ENCODE results near the gene FNDC3B. TPM values are rescaled to one million over a fixed set of nuclear protein-coding genes. Genes with fewer than 3 reads are reported as not detected.

FNDC3B gene
- total RNA-seq, 1 experiment from 2014 or later, result 48.6 TPM

- Histone ChIP-seq H3K79me2 (ENCODE audit: low read length) (peaks cover 50% of the 10 kb centered on the region), H4K20me1 (ENCODE audit: low read length) (peaks cover 7% of the 10 kb centered on the region; the same call in 1 of the 2 replicates), H3K9ac (ENCODE audit: low read length) (no peak overlapping the region), H3K4me1 (ENCODE audit: insufficient read depth, low read length) (no peaks in the 10 kb centered on the region), H3K36me3 (ENCODE audit: low read depth, low read length) (peaks cover 20% of the 10 kb centered on the region), H3K4me3 (ENCODE audit: low read length) (no peak overlapping the region), H3K9me2 (replicated peaks; ENCODE audit: low read length) (no peaks in the 10 kb centered on the region), H3K27ac (ENCODE audit: low read length) (no peak overlapping the region), H3K4me2 (ENCODE audit: low read length) (no peak overlapping the region), H2AFZ (ENCODE audit: low read length) (no peak overlapping the region), H3K27me3 (ENCODE audit: low read length) (no peaks in the 10 kb centered on the region), H3K9me3 (ENCODE audit: low read length) (no peaks in the 10 kb centered on the region), H3F3A (ENCODE audit: low read length, unreplicated experiment) (no peaks in the 10 kb centered on the region)
- POLR2A ChIA-PET (ENCODE audit: unreplicated experiment), result no interaction called here
- CTCF ChIA-PET, result no interaction called here
- BruUV-seq (replicated peaks), result no TSS peak
- TF ChIP-seq EZH2 (IDR thresholded peaks at IDR 0.05; ENCODE audit: low read length, unreplicated experiment) (no peak), EZH2phosphoT487 (IDR thresholded peaks at IDR 0.05; ENCODE audit: borderline replicate concordance, low read length) (no peak)
- TF ChIP-seq, protein P1, sequence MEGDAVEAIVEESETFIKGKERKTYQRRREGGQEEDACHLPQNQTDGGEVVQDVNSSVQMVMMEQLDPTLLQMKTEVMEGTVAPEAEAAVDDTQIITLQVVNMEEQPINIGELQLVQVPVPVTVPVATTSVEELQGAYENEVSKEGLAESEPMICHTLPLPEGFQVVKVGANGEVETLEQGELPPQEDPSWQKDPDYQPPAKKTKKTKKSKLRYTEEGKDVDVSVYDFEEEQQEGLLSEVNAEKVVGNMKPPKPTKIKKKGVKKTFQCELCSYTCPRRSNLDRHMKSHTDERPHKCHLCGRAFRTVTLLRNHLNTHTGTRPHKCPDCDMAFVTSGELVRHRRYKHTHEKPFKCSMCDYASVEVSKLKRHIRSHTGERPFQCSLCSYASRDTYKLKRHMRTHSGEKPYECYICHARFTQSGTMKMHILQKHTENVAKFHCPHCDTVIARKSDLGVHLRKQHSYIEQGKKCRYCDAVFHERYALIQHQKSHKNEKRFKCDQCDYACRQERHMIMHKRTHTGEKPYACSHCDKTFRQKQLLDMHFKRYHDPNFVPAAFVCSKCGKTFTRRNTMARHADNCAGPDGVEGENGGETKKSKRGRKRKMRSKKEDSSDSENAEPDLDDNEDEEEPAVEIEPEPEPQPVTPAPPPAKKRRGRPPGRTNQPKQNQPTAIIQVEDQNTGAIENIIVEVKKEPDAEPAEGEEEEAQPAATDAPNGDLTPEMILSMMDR (conservative IDR thresholded peaks at IDR 0.05; ENCODE audit: low read depth, low read length), result no peak
- intact Hi-C loops (cut with micrococcal nuclease), result no loop called here
- DNase-seq (no peak), ATAC-seq (no peak)
Measured at GRCh38 chr3:172112078-172112733, 72.8 kb downstream of the FNDC3B start.

- Histone ChIP-seq H4K20me1 (ENCODE audit: low read length) (peaks cover 7% of the 10 kb centered on the region; the same call in 1 of the 2 replicates), H3K4me3 (ENCODE audit: low read length) (no peak overlapping the region), H3K79me2 (ENCODE audit: low read length) (peaks cover 48% of the 10 kb centered on the region), H3F3A (ENCODE audit: low read length, unreplicated experiment) (no peaks in the 10 kb centered on the region), H3K9me2 (replicated peaks; ENCODE audit: low read length) (no peaks in the 10 kb centered on the region), H3K9me3 (ENCODE audit: low read length) (no peaks in the 10 kb centered on the region), H3K36me3 (ENCODE audit: low read depth, low read length) (peaks cover 21% of the 10 kb centered on the region), H3K9ac (ENCODE audit: low read length) (no peak overlapping the region), H3K4me2 (ENCODE audit: low read length) (no peak overlapping the region), H3K27me3 (ENCODE audit: low read length) (no peaks in the 10 kb centered on the region), H2AFZ (ENCODE audit: low read length) (no peak overlapping the region), H3K27ac (ENCODE audit: low read length) (no peak overlapping the region), H3K4me1 (ENCODE audit: insufficient read depth, low read length) (no peaks in the 10 kb centered on the region)
- intact Hi-C loops (cut with micrococcal nuclease), result no loop called here
- CTCF ChIA-PET, result no interaction called here
- no TSS peak for BruUV-seq (replicated peaks)
- ATAC-seq (no peak), DNase-seq (no peak)
- POLR2A ChIA-PET (ENCODE audit: unreplicated experiment), result no interaction called here
- TF ChIP-seq, protein P1 (conservative IDR thresholded peaks at IDR 0.05; ENCODE audit: low read depth, low read length), result no peak
- TF ChIP-seq EZH2phosphoT487 (IDR thresholded peaks at IDR 0.05; ENCODE audit: borderline replicate concordance, low read length), result no peak
- no peak for TF ChIP-seq EZH2 (IDR thresholded peaks at IDR 0.05; ENCODE audit: low read length, unreplicated experiment)
Measured at GRCh38 chr3:172112734-172113120, 73.3 kb downstream of the FNDC3B start.

GRCh38 chr3:172113710-172114109, 74.3 kb downstream of the FNDC3B start:
- no peak overlapping the region for H2AFZ ChIP-seq (ENCODE audit: low read length)
- DNase-seq (no peak), ATAC-seq (no peak)
- H4K20me1 ChIP-seq (ENCODE audit: low read length), result peaks cover 5% of the 10 kb centered on the region; the same call in 1 of the 2 replicates
- no TSS peak for BruUV-seq (replicated peaks)
- no peak for TF ChIP-seq EZH2 (IDR thresholded peaks at IDR 0.05; ENCODE audit: low read length, unreplicated experiment)
- no peak for TF ChIP-seq EZH2phosphoT487 (IDR thresholded peaks at IDR 0.05; ENCODE audit: borderline replicate concordance, low read length)
- TF ChIP-seq, protein P1 (conservative IDR thresholded peaks at IDR 0.05; ENCODE audit: low read depth, low read length), result no peak
- no peaks in the 10 kb centered on the region for H3K9me3 ChIP-seq (ENCODE audit: low read length)
- no peaks in the 10 kb centered on the region for H3F3A ChIP-seq (ENCODE audit: low read length, unreplicated experiment)
- intact Hi-C loops (cut with micrococcal nuclease), result no loop called here
- no peak overlapping the region for H3K27ac ChIP-seq (ENCODE audit: low read length)
- H3K4me1 ChIP-seq (ENCODE audit: insufficient read depth, low read length), result no peaks in the 10 kb centered on the region
- H3K9ac ChIP-seq (ENCODE audit: low read length), result no peak overlapping the region
- H3K79me2 ChIP-seq (ENCODE audit: low read length), result peaks cover 51% of the 10 kb centered on the region
- CTCF ChIA-PET, result no interaction called here
- H3K4me3 ChIP-seq (ENCODE audit: low read length), result no peak overlapping the region
- POLR2A ChIA-PET (ENCODE audit: unreplicated experiment), result no interaction called here
- H3K4me2 ChIP-seq (ENCODE audit: low read length), result no peak overlapping the region
- peaks cover 23% of the 10 kb centered on the region for H3K36me3 ChIP-seq (ENCODE audit: low read depth, low read length)
- H3K27me3 ChIP-seq (ENCODE audit: low read length), result no peaks in the 10 kb centered on the region
- no peaks in the 10 kb centered on the region for H3K9me2 ChIP-seq (replicated peaks; ENCODE audit: low read length)
